ENCODE data around the gene CYP24A1. TPM values are rescaled to one million over a fixed set of nuclear protein-coding genes. Genes with fewer than 3 reads are reported as not detected.

Gene CYP24A1
- total and polyA plus RNA-seq, 2 of the 13 experiments (the other 11 are each of a cell fraction or from before 2014, with no cell fraction given): 9.4 to 32.7 TPM

DNA sequence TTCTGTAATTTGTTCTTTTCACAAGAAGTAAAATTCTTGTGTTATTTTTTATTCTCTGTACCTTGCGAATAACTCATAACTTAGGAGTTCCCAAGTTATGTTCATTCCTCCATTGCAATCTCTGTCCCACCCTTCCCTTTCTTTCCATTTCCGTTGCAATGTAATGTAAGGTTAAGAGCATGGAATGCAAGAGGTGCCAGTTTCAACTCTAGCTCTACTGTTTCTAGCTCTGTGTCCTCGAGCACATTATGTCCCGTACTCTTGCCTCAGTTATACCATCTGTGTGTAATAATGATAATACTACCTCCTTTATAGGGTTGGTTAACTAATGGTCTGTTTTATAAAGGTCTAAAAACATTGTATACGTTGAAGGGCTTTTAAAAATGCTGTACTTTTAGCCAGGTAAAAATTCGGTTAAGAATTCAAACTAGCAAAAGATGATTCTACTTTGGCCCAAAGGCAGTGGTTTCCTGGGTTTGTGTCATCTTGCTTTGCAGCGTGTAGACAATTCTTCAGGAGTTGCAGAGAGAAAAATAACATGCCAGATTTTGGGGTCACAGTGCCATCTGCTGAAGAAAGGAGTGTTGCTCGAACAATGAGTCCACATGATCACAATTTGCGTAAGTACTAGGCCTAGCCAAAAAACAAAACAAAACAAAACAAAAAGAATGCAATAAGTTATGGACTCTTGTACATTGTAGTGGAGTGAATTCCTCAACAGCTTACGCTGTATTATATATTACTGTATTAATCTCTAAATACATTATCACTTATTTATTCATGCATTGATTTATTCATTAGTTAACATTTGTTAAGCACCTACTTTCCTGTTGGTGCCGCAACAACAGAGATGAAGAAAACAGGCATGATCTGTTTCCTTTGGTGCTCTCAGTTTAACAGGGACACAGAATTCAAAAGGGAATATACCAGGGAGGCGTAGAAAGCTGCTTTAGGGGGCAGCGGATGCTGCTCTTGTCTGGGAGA, 24.1 kb upstream of the CYP24A1 start (continued):
- TF ChIP-seq, protein P1, sequence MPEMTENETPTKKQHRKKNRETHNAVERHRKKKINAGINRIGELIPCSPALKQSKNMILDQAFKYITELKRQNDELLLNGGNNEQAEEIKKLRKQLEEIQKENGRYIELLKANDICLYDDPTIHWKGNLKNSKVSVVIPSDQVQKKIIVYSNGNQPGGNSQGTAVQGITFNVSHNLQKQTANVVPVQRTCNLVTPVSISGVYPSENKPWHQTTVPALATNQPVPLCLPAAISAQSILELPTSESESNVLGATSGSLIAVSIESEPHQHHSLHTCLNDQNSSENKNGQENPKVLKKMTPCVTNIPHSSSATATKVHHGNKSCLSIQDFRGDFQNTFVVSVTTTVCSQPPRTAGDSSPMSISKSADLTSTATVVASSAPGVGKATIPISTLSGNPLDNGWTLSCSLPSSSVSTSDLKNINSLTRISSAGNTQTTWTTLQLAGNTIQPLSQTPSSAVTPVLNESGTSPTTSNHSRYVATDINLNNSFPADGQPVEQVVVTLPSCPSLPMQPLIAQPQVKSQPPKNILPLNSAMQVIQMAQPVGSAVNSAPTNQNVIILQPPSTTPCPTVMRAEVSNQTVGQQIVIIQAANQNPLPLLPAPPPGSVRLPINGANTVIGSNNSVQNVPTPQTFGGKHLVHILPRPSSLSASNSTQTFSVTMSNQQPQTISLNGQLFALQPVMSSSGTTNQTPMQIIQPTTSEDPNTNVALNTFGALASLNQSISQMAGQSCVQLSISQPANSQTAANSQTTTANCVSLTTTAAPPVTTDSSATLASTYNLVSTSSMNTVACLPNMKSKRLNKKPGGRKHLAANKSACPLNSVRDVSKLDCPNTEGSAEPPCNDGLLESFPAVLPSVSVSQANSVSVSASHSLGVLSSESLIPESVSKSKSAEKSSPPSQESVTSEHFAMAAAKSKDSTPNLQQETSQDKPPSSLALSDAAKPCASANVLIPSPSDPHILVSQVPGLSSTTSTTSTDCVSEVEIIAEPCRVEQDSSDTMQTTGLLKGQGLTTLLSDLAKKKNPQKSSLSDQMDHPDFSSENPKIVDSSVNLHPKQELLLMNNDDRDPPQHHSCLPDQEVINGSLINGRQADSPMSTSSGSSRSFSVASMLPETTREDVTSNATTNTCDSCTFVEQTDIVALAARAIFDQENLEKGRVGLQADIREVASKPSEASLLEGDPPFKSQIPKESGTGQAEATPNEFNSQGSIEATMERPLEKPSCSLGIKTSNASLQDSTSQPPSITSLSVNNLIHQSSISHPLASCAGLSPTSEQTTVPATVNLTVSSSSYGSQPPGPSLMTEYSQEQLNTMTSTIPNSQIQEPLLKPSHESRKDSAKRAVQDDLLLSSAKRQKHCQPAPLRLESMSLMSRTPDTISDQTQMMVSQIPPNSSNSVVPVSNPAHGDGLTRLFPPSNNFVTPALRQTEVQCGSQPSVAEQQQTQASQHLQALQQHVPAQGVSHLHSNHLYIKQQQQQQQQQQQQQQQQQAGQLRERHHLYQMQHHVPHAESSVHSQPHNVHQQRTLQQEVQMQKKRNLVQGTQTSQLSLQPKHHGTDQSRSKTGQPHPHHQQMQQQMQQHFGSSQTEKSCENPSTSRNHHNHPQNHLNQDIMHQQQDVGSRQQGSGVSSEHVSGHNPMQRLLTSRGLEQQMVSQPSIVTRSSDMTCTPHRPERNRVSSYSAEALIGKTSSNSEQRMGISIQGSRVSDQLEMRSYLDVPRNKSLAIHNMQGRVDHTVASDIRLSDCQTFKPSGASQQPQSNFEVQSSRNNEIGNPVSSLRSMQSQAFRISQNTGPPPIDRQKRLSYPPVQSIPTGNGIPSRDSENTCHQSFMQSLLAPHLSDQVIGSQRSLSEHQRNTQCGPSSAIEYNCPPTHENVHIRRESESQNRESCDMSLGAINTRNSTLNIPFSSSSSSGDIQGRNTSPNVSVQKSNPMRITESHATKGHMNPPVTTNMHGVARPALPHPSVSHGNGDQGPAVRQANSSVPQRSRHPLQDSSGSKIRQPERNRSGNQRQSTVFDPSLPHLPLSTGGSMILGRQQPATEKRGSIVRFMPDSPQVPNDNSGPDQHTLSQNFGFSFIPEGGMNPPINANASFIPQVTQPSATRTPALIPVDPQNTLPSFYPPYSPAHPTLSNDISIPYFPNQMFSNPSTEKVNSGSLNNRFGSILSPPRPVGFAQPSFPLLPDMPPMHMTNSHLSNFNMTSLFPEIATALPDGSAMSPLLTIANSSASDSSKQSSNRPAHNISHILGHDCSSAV (CRISPR knock-in tag; IDR thresholded peaks at IDR 0.05; ENCODE audit: borderline replicate concordance): no peak
- TF ChIP-seq CEBPB (IDR thresholded peaks at IDR 0.05; ENCODE audit: borderline replicate concordance, low read depth, low read length) (peak; percentile 68; the same call in 1 of the 2 replicates), ZEB1 (IDR thresholded peaks at IDR 0.05; ENCODE audit: insufficient replicate concordance, low read depth) (no peak), TARDBP (CRISPR knock-in tag; IDR thresholded peaks at IDR 0.05) (peak; percentile 77; the same call in 1 of the 2 replicates), WIZ (CRISPR knock-in tag; IDR thresholded peaks at IDR 0.05) (no peak), ZSCAN22 (CRISPR knock-in tag; IDR thresholded peaks at IDR 0.05) (no peak), BHLHE40 (IDR thresholded peaks at IDR 0.05; ENCODE audit: low read length) (peak; percentile 47; the same call in 1 of the 2 replicates), RXRB (CRISPR knock-in tag; IDR thresholded peaks at IDR 0.05; ENCODE audit: borderline replicate concordance) (peak; percentile 71), NFIB (CRISPR knock-in tag; IDR thresholded peaks at IDR 0.05; ENCODE audit: borderline replicate concordance) (no peak), PHF21A (CRISPR knock-in tag; IDR thresholded peaks at IDR 0.05) (peak; percentile 25; the same call in 1 of the 2 replicates)
- TF ChIP-seq, protein P2, sequence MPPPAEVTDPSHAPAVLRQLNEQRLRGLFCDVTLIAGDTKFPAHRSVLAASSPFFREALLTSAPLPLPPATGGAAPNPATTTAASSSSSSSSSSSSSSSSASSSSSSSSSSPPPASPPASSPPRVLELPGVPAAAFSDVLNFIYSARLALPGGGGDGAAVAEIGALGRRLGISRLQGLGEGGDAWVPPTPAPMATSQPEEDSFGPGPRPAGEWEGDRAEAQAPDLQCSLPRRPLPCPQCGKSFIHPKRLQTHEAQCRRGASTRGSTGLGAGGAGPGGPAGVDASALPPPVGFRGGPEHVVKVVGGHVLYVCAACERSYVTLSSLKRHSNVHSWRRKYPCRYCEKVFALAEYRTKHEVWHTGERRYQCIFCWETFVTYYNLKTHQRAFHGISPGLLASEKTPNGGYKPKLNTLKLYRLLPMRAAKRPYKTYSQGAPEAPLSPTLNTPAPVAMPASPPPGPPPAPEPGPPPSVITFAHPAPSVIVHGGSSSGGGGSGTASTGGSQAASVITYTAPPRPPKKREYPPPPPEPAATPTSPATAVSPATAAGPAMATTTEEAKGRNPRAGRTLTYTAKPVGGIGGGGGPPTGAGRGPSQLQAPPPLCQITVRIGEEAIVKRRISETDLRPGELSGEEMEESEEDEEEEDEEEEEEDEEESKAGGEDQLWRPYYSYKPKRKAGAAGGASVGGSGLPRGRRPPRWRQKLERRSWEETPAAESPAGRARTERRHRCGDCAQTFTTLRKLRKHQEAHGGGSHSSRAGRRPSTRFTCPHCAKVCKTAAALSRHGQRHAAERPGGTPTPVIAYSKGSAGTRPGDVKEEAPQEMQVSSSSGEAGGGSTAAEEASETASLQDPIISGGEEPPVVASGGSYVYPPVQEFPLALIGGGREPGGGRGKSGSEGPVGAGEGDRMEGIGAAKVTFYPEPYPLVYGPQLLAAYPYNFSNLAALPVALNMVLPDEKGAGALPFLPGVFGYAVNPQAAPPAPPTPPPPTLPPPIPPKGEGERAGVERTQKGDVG (CRISPR knock-in tag; IDR thresholded peaks at IDR 0.05; ENCODE audit: borderline replicate concordance): no peak
- TF ChIP-seq, protein P3, sequence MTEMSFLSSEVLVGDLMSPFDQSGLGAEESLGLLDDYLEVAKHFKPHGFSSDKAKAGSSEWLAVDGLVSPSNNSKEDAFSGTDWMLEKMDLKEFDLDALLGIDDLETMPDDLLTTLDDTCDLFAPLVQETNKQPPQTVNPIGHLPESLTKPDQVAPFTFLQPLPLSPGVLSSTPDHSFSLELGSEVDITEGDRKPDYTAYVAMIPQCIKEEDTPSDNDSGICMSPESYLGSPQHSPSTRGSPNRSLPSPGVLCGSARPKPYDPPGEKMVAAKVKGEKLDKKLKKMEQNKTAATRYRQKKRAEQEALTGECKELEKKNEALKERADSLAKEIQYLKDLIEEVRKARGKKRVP (CRISPR knock-in tag; IDR thresholded peaks at IDR 0.05): peak; percentile 32 to 50; a peak in 2 of 4 replicates
- TF ChIP-seq, protein P4, sequence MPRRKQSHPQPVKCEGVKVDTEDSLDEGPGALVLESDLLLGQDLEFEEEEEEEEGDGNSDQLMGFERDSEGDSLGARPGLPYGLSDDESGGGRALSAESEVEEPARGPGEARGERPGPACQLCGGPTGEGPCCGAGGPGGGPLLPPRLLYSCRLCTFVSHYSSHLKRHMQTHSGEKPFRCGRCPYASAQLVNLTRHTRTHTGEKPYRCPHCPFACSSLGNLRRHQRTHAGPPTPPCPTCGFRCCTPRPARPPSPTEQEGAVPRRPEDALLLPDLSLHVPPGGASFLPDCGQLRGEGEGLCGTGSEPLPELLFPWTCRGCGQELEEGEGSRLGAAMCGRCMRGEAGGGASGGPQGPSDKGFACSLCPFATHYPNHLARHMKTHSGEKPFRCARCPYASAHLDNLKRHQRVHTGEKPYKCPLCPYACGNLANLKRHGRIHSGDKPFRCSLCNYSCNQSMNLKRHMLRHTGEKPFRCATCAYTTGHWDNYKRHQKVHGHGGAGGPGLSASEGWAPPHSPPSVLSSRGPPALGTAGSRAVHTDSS (CRISPR knock-in tag; conservative IDR thresholded peaks at IDR 0.05): no peak
